H9 (cell line): ENCODE measurements around the gene PROKR2. TPM values are rescaled to one million over a fixed set of nuclear protein-coding genes. Genes with fewer than 3 reads are reported as not detected.

Experiments
- DNase-seq: peaks from one replicate; pipeline ENCODE4 v3.0.0-alpha.2; 2017
- H2AFZ ChIP-seq: one replicate; pipeline ENCODE4 v1.6.1; 2013; ENCODE audit warnings: mild to moderate bottlenecking, low read length, control low read depth, moderate library complexity
- H2AK5ac ChIP-seq: 2 replicates; pipeline ENCODE4 v1.6.1; 2013; ENCODE audit warnings: low read length, control low read depth, mixed read lengths; ENCODE audit not compliant: insufficient read length
- H2BK120ac ChIP-seq: one replicate; pipeline ENCODE4 v1.6.1; 2013; ENCODE audit warnings: low read depth, mild to moderate bottlenecking, low read length, control low read depth, inconsistent platforms; ENCODE audit not compliant: poor library complexity, severe bottlenecking
- H2BK12ac ChIP-seq: 2 replicates; pipeline ENCODE4 v1.6.1; 2013; ENCODE audit warnings: low read length, control low read depth, mixed read lengths, low read depth; ENCODE audit not compliant: insufficient read length
- H2BK15ac ChIP-seq: 2 replicates; pipeline ENCODE4 v1.6.1; 2013; ENCODE audit warnings: low read depth, low read length, control low read depth
- H2BK20ac ChIP-seq: one replicate; pipeline ENCODE4 v1.6.1; 2013; ENCODE audit warnings: low read depth, mild to moderate bottlenecking, low read length, control low read depth, inconsistent platforms; ENCODE audit not compliant: poor library complexity, severe bottlenecking
- H2BK5ac ChIP-seq: 2 replicates; pipeline ENCODE4 v1.6.1; 2013; ENCODE audit warnings: low read length, control low read depth, mixed read lengths; ENCODE audit not compliant: insufficient read length
- H3K14ac ChIP-seq: 2 replicates; pipeline ENCODE4 v1.6.1; 2013; ENCODE audit warnings: low read length, control low read depth; ENCODE audit not compliant: insufficient read depth
- H3K18ac ChIP-seq: 2 replicates; pipeline ENCODE4 v1.6.1; 2013; ENCODE audit warnings: low read depth, mild to moderate bottlenecking, mixed read lengths, low read length, control low read depth; ENCODE audit not compliant: insufficient read length
- H3K23ac ChIP-seq: 2 replicates; pipeline ENCODE4 v1.6.1; 2013; ENCODE audit warnings: low read length, control low read depth, mixed read lengths, low read depth; ENCODE audit not compliant: insufficient read length
- H3K23me2 ChIP-seq: 2 replicates; pipeline ENCODE4 v1.6.1; 2013; ENCODE audit warnings: low read depth, mild to moderate bottlenecking, mixed read lengths, low read length, control low read depth; ENCODE audit not compliant: insufficient read length, poor library complexity, severe bottlenecking
- H3K27ac ChIP-seq: 2 replicates; pipeline ENCODE4 v1.5.1; 2013; ENCODE audit warnings: low read length, control low read depth, mixed read lengths, low read depth; ENCODE audit not compliant: insufficient read length
- H3K27me3 ChIP-seq: 2 replicates; pipeline ENCODE4 v1.6.1; 2013; ENCODE audit warnings: low read length, control low read depth, inconsistent platforms; ENCODE audit not compliant: insufficient read depth
- H3K4ac ChIP-seq: 2 replicates; pipeline ENCODE4 v1.6.1; 2013; ENCODE audit warnings: low read depth, mild to moderate bottlenecking, control low read depth, inconsistent platforms, low read length, moderate library complexity
- H3K4me1 ChIP-seq: 2 replicates; pipeline ENCODE4 v1.6.1; 2013; ENCODE audit warnings: low read length, control low read depth, inconsistent platforms; ENCODE audit not compliant: insufficient read depth
- H3K4me2 ChIP-seq: 2 replicates; pipeline ENCODE4 v1.6.1; 2013; ENCODE audit warnings: low read length, control low read depth, mixed read lengths; ENCODE audit not compliant: insufficient read length, insufficient read depth
- H3K56ac ChIP-seq: 2 replicates; pipeline ENCODE4 v1.6.1; 2013; ENCODE audit warnings: low read depth, mild to moderate bottlenecking, mixed read lengths, low read length, control low read depth; ENCODE audit not compliant: insufficient read length
- H3K79me1 ChIP-seq: 2 replicates; pipeline ENCODE4 v1.6.1; 2013; ENCODE audit warnings: low read depth, mild to moderate bottlenecking, moderate library complexity, low read length, control low read depth, inconsistent platforms; ENCODE audit not compliant: insufficient read depth, poor library complexity, severe bottlenecking
- H3K79me2 ChIP-seq: 2 replicates; pipeline ENCODE4 v1.6.1; 2013; ENCODE audit warnings: low read length, control low read depth, inconsistent platforms; ENCODE audit not compliant: insufficient read depth
- H3K9ac ChIP-seq: 2 replicates; pipeline ENCODE4 v1.6.1; 2013; ENCODE audit warnings: low read length, control low read depth, mixed read lengths; ENCODE audit not compliant: insufficient read length; ENCODE audit errors: extremely low read depth
- H3K9me3 ChIP-seq: one replicate; pipeline ENCODE4 v1.6.1; 2013; ENCODE audit warnings: low read depth, low read length, inconsistent platforms; ENCODE audit not compliant: control insufficient read depth
- H3T11ph ChIP-seq: one replicate; pipeline ENCODE4 v1.6.1; 2013; ENCODE audit warnings: mild to moderate bottlenecking, low read length, control low read depth, inconsistent platforms
- H4K20me1 ChIP-seq: one replicate; pipeline ENCODE4 v1.6.1; 2013; ENCODE audit not compliant: control insufficient read depth, insufficient read length, insufficient read depth
- H4K5ac ChIP-seq: 2 replicates; pipeline ENCODE4 v1.6.1; 2013; ENCODE audit warnings: low read depth, mild to moderate bottlenecking, mixed read lengths, low read length, control low read depth; ENCODE audit not compliant: insufficient read length
- H4K8ac ChIP-seq: replicated peaks from 2 replicates; pipeline ENCODE4 v1.6.1; 2013; ENCODE audit warnings: low read length, control low read depth, mixed read lengths, low read depth; ENCODE audit not compliant: insufficient read length
- H4K91ac ChIP-seq: 2 replicates; pipeline ENCODE4 v1.6.1; 2013; ENCODE audit warnings: low read depth, mild to moderate bottlenecking, moderate library complexity, mixed read lengths, low read length, control low read depth; ENCODE audit not compliant: insufficient read length
- H3K27ac Mint-ChIP-seq, 3 experiments: 2 replicates in 2 of 3; 3 replicates in 1 of 3; pipeline ENCODE4 v1.8.0; 2020 to 2021; ENCODE audit warnings: mixed read lengths in 3 of 3, mild to moderate bottlenecking in 1 of 3, moderate library complexity in 1 of 3
- H3K27me3 Mint-ChIP-seq: 2 replicates; pipeline ENCODE4 v1.8.0; 2021; ENCODE audit warnings: low read depth, mild to moderate bottlenecking, moderate library complexity, mixed read lengths
- H3K36me3 Mint-ChIP-seq, 3 experiments: 2 replicates in 2 of 3; 3 replicates in 1 of 3; pipeline ENCODE4 v1.8.0; 2020 to 2021; ENCODE audit warnings: low read depth in 3 of 3, mixed read lengths in 3 of 3; ENCODE audit not compliant: insufficient read depth in 1 of 3
- H3K4me1 Mint-ChIP-seq, 2 experiments: 2 replicates each; pipeline ENCODE4 v1.8.0; 2020; ENCODE audit warnings: mixed read lengths in 2 of 2
- H3K4me3 Mint-ChIP-seq, 2 experiments: 2 replicates in 1 of 2; 3 replicates in 1 of 2; pipeline ENCODE4 v1.8.0; 2020 to 2021; ENCODE audit warnings: mild to moderate bottlenecking in 2 of 2, mixed read lengths in 2 of 2, moderate library complexity in 1 of 2
- H3K9me3 Mint-ChIP-seq, 2 experiments: 2 replicates in 1 of 2; 3 replicates in 1 of 2; pipeline ENCODE4 v1.8.0; 2020; ENCODE audit warnings: mild to moderate bottlenecking in 2 of 2, mixed read lengths in 2 of 2, moderate library complexity in 1 of 2
- CTCF ChIP-seq: fragments of 200-600 bp; sonication (generic); conservative IDR thresholded peaks from 3 replicates; pipeline ENCODE4 v1.8.0; 2021; ENCODE audit warnings: antibody characterized with exemption, mild to moderate bottlenecking
- WGBS: extraction: QIAGEN DNeasy Blood & Tissue Kit; methylation state at CpG from one replicate; pipeline ENCODE4 v1.1.7; 2013; ENCODE audit warnings: missing lambda C conversion rate, low lambda C conversion rate, mixed read lengths; ENCODE audit not compliant: insufficient read length; ENCODE audit errors: extremely low coverage; 5-methylcytosine and 5-hydroxymethylcytosine counted together
- total RNA-seq: library from RNA; stranded (reverse); gene quantifications from 2 replicates; pipeline ENCODE4 v1.2.1, GENCODE V29; 2021

PROKR2 gene
- total RNA-seq, 1 experiment from 2014 or later, result 0.46 TPM

DNA sequence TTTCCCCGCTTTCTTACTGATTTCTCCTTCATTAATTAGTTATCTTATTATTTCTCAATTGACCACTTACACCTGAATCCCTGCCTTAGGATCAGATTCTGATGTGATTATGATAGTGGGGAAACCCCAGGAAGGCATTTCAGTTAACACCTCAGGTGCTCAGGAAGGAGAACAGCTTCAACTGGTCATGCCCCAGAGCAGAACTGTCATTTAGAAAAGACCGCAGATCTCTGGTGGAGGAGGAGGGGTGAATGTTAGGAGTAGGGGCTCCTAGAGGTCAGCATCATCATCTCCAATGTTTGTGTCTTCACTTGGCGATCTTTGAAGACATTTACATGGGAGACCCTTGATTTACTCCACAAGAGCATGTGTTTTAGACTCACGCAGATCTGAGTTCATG is 44.5 kb downstream of the PROKR2 start:
- Mint-ChIP-seq H3K4me3 (no peak overlapping the region), H3K4me1 (peaks cover 24 to 25% of the 10 kb centered on the region in 2 experiments), H3K27me3 (peaks cover 5% of the 10 kb centered on the region; the same call in 1 of the 2 replicates), H3K9me3 (no peaks in the 10 kb centered on the region), H3K27ac (no peak overlapping the region), H3K36me3 (no peaks in the 10 kb centered on the region)
- no peak overlapping the region for H2BK20ac ChIP-seq
- no peak overlapping the region for H3K27ac ChIP-seq
- H2AFZ ChIP-seq, result no peak overlapping the region
- no peak overlapping the region for H3K4me2 ChIP-seq
- H3K9ac ChIP-seq, result no peak overlapping the region
- H3K56ac ChIP-seq, result no peak overlapping the region
- no peak overlapping the region for H4K91ac ChIP-seq
- no peak for TF ChIP-seq CTCF
- no peak overlapping the region for H3K18ac ChIP-seq
- H2BK12ac ChIP-seq, result no peak overlapping the region
- H3K27me3 ChIP-seq, result peaks cover 3% of the 10 kb centered on the region; the same call in 1 of the 2 replicates
- H3K23me2 ChIP-seq, result no peaks in the 10 kb centered on the region
- no peak overlapping the region for H2BK120ac ChIP-seq
- H4K5ac ChIP-seq, result no peak overlapping the region
- H3K79me2 ChIP-seq, result no peaks in the 10 kb centered on the region
- no peak overlapping the region for H3K4ac ChIP-seq
- H3K23ac ChIP-seq, result no peak overlapping the region
- H4K20me1 ChIP-seq, result no peaks in the 10 kb centered on the region
- no peak overlapping the region for H2AK5ac ChIP-seq
- H3K14ac ChIP-seq, result no peak overlapping the region
- no peak overlapping the region for H2BK15ac ChIP-seq
- peaks cover 4% of the 10 kb centered on the region; the same call in 1 of the 2 replicates for H3K4me1 ChIP-seq
- H4K8ac ChIP-seq, result no peak overlapping the region
- no CpG with 5 or more reads among the region's 4 CpGs for WGBS
- H3K9me3 ChIP-seq, result no peaks in the 10 kb centered on the region
- no peaks in the 10 kb centered on the region for H3K79me1 ChIP-seq
- no peak overlapping the region for H2BK5ac ChIP-seq
- no peak overlapping the region for H3T11ph ChIP-seq
- no peak for DNase-seq
